HG02678 (cell line): ENCODE results near the gene MUC5AC.
"Not testable (repeated sequence)": the region's sequence is repeated elsewhere in the genome, so short reads cannot be mapped to it uniquely, and the experiment has no call there.

Experiments
- ATAC-seq: cut with Tn5 transposase; IDR thresholded peaks from one replicate; pipeline ENCODE4 v1.9.1; 2021; ENCODE audit warnings: mild to moderate bottlenecking, moderate library complexity; ENCODE audit not compliant: unreplicated experiment

The MUC5AC gene

DNA sequence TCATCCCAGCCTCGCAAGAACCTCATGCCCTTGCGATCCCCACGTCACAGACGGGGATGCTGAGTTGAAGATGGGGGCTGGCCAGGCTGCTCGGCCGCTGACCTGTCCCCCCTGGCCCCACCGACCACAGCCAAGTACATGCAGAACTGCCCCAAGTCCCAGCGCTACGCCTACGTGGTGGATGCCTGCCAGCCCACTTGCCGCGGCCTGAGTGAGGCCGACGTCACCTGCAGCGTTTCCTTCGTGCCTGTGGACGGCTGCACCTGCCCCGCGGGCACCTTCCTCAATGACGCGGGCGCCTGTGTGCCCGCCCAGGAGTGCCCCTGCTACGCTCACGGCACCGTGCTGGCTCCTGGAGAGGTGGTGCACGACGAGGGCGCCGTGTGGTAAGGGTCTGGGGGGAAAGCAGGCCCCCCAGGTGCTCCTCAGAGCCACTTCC is 75.1 kb downstream of the MUC5AC start:
- ATAC-seq = no peak

DNA sequence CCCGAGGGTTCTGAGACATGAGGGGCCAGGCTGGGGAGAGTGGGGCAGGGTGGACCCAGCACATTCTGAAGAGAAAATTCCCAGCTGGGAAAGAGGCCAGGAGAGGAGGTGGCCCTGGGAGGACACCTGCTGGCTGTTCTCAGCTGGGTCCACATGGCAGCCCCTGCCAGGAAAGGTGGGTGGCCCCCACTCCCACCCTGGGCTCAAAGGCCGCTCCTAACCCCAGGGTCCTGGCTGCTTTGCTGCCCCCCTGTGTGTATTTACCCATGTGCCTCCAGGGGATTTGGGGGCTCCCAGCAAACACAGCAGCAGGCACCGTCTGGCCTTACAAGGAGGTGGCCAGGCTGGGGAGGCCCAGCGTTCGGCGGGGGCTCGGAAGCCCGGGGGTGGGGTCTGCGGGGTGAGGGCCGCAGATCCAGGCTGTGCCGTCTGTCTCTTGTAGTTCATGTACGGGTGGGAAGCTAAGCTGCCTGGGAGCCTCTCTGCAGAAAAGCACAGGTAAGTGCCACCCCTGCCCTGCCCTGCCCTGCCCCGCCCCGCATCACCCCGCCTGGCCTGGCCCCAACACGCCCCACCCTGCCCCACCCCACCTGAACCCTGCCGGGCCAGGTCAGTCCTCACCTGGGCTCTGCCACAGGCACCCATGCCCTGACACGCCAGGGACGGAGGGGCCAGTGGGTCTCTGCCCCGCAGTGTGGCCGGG is 75.7 kb downstream of the MUC5AC start:
- no peak for ATAC-seq

DNA sequence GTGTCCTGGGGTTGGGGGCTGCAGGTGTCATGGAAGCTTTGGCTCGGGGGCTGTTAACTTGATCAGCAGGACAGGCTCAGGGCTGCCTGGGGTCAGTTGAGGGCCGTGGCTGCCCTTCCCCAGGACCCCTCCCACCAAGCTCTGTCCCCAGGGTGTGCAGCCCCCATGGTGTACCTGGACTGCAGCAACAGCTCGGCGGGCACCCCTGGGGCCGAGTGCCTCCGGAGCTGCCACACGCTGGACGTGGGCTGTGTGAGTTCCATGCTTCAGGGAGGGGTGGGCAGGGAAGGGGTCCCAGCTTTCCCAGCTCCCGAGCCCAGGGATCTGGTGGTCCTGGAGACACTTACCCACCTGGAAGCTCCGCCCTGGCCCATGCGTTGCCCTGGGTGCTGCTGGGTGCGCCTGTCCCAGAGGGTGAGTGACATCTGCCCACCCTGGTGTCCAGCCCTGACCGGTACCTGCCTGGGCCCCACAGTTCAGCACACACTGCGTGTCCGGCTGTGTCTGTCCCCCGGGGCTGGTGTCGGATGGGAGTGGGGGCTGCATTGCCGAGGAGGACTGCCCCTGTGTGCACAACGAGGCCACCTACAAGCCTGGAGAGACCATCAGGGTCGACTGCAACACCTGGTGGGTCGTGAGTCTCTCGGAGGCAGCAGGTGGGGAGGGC is 76.4 kb downstream of the MUC5AC start:
- no peak for ATAC-seq

DNA sequence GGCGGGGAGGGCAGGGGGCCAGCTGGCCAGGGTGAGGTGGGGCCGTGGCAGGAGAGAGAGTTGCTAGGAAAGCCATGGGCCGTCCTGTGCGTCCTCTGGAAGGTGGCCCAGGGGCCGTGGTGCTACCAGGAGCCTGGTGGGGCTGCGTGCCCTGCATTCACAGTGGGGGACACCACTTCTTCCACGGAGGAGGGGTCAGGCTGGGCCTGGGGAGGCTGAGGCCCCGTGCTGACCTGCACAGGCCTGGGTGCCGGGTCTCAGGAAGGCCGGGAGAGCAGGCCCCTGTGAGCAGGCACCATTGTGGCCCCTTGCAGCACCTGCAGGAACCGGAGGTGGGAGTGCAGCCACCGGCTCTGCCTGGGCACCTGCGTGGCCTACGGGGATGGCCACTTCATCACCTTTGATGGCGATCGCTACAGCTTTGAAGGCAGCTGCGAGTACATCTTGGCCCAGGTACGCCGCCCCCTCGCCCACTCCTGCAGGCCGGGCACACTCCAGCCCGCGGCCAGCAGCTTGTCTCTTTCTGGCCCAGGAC is 77.1 kb downstream of the MUC5AC start:
- no peak for ATAC-seq

DNA sequence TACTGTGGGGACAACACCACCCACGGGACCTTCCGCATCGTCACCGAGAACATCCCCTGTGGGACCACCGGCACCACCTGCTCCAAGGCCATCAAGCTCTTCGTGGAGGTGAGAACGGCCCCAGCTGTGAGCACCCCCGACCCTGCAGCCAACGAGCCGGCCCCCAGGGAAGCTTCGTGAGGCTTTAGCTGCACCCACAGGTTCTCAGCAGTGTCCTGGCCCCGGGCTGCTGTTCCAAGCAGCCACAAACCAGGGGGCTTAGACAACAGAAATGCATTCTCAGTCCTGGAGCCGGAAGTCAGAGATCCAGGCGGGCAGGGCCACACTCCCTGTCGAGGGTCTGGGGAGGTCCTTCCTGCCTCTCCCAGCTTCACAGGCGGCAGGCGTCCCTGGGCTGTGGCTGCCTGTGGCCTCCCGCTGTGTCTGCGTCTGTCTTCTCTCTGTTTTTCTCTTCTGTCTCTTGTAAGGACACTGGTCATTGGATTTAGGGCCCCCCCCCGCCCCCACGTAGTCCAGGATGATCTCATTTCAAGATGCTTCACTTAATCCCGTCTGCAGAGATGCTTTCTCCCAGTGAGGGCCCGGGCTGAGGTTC is 77.7 kb downstream of the MUC5AC start:
- no peak for ATAC-seq

DNA sequence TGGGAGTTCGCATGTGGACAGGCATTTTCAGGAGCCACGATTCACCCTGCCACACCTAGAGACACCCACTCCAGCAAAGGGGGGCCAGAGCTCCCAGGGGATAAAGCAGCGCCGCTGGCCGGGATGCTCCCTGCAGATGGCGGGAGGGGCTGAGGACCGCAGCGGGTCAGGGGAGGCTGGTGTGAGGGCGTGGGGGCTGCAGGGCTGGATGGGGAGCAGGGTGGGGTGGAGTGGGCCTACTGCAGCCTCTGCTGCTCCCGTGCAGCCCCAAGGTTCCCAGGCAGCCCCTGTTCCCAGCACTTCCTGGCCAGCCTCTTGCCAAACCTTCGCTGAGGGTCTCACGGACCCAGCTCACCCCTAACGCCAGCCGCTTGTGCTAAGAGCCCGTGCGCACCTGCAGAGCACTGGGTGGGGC is 78.2 kb downstream of the MUC5AC start:
- no peak for ATAC-seq

DNA sequence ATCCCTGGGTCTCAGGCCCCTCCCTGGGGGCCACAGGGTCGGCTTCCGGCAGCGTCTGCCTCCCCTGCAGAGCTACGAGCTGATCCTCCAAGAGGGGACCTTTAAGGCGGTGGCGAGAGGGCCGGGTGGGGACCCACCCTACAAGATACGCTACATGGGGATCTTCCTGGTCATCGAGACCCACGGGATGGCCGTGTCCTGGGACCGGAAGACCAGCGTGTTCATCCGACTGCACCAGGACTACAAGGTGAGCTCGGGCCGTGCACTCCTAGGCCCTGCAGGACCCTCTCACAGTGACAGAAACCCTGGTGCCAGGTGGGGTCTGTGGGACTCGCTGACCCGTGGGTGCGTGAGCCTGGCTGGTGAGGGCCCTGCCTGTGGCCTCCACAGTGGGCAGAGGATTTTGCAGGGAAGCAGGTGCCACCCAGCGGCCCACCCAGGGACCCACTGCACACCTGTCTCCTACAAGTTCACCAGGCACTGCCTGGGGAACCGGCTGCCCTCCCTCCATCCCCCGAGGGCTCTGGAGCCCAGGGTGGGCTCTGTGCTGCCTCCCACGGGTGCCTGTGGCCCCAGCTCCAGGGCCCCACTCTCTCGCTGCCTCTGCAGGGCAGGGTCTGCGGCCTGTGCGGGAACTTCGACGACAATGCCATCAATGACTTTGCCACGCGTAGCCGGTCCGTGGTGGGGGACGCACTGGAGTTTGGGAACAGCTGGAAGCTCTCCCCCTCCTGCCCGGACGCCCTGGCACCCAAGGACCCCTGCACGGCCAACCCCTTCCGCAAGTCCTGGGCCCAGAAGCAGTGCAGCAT is 78.8 kb downstream of the MUC5AC start:
- ATAC-seq = no peak

DNA sequence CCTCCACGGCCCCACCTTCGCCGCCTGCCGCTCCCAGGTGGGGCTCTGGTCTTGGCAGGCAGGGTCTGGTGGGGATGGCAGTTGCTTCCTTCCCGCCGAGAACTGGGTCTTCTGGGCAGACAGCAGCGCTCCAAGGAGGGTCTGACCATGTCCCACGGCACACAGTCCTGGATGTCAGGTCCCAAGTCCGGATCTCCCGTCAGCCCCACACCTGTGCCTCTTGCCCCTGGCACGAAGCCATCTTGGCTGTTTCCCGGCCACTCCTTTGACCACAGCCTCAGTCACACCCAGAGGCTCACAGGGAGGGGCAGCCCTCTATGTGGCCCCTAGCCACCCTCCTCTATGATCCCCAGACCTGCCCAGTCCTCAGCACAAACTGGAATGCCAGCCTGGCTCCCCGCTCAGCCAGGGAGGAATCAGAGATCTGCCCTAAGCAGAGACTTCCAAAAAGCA is 79.4 kb downstream of the MUC5AC start:
- no peak for ATAC-seq

- no peak for ATAC-seq
Observed at GRCh38 chr11:1237851-1238250, 80.1 kb downstream of the MUC5AC start.

- no peak for ATAC-seq
Observed at GRCh38 chr11:1238767-1239595, 81.2 kb downstream of the MUC5AC start.

- no peak for ATAC-seq
Observed at GRCh38 chr11:1239596-1240205, 81.9 kb downstream of the MUC5AC start.

- no peak for ATAC-seq
Observed at GRCh38 chr11:1240771-1241170, 83.0 kb downstream of the MUC5AC start.

DNA sequence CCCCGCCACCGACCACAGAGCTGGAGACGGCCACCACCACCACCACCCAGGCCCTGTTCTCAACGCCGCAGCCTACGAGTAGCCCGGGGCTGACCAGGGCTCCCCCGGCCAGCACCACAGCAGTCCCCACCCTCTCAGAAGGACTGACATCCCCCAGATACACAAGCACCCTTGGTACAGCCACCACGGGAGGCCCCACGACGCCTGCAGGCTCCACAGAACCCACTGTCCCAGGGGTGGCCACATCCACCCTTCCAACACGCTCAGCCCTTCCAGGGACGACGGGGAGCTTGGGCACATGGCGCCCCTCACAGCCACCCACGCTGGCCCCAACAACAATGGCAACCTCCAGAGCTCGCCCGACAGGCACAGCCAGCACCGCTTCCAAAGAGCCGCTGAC is 84.0 kb downstream of the MUC5AC start:
- ATAC-seq = no peak

GRCh38 chr11:1242289-1242688 is 84.5 kb downstream of the MUC5AC start:
- no peak for ATAC-seq

- not testable (repeated sequence) for ATAC-seq
Observed at GRCh38 chr11:1242751-1243150, 85.0 kb downstream of the MUC5AC start.

GRCh38 chr11:1243521-1243920 is 85.8 kb downstream of the MUC5AC start:
- ATAC-seq = not testable (repeated sequence)

- ATAC-seq = not testable (repeated sequence)
Observed at GRCh38 chr11:1244557-1244956, 86.8 kb downstream of the MUC5AC start.

- ATAC-seq = not testable (repeated sequence)
Observed at GRCh38 chr11:1245717-1246116, 88.0 kb downstream of the MUC5AC start.

- not testable (repeated sequence) for ATAC-seq
Observed at GRCh38 chr11:1246301-1246700, 88.5 kb downstream of the MUC5AC start.

DNA sequence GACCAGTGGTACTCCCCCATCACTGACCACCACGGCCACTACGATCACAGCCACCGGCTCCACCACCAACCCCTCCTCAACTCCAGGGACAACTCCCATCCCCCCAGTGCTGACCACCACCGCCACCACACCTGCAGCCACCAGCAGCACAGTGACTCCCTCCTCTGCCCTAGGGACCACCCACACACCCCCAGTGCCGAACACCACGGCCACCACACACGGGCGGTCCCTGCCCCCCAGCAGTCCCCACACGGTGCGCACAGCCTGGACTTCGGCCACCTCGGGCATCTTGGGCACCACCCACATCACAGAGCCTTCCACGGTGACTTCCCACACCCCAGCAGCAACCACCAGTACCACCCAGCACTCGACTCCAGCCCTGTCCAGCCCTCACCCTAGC is 89.3 kb downstream of the MUC5AC start:
- ATAC-seq = not testable (repeated sequence)
